ENCODE data around the gene GSTA3. TPM values are rescaled to one million over a fixed set of nuclear protein-coding genes. Genes with fewer than 3 reads are reported as not detected.
"Not testable (repeated sequence)": the region's sequence is repeated elsewhere in the genome, so short reads cannot be mapped to it uniquely, and the experiment has no call there.

Gene GSTA3
- total RNA-seq (2014; rRNA removed; shearing (Covaris generic)) = not detected in 2 replicates

DNA sequence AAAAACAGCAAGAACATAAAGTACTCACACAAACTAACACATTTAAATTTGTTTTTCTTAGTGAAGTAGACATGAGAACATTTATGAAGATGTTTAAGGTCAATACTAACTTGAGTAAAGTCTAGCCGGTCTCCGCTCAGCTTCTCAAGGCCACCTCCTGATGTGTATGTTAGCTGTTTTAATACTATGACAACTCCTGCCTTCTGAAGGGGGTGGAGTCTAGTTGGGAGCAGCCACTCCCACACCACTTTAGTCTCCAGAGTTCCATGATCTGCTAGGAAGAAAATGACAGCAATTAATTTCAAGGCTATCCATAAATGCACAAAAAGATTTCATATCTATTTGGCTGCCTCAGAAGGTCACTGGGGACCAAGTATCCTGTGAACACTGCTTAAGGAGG lies at the start of gene GSTA3:
Gene GSTA3, minus strand, starts transcription at position 168 of the 400 bp plus-strand sequence. CDS start 3,864 bp downstream, outside the sequence.
- in situ Hi-C loops (cut with HindIII; ENCODE audit: low sequenced_read_pairs) = no loop called here
- DNase-seq (ENCODE audit: low spot score) = no peak

- no peak for DNase-seq (ENCODE audit: low spot score)
- in situ Hi-C loops (cut with HindIII; ENCODE audit: low sequenced_read_pairs) = no loop called here
These were observed 49.2 kb upstream of the GSTA3 start for GRCh38 chr6:52958546-52959255.

DNA sequence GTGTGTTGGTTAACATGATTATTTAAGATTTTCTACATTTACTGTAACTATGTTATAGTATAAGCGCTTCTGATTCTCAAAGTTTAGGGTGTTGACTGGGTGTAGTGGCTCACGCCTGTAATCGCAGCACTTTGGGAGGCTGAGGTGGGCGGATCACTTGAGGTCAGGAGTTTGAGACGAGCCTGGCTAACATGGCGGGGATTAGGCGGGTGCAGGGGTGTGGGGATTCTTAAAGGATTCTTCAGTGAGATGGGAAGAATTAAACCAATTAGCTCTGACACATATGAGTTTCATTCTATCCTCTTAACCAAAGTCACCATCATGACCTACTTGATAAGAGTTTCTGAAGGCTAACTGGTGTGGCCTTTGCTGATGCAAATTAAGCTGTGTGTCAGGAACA lies 46.4 kb upstream of the GSTA3 start:
- in situ Hi-C loops (cut with HindIII; ENCODE audit: low sequenced_read_pairs) = no loop called here
- no peak for DNase-seq (ENCODE audit: low spot score)

- in situ Hi-C loops (cut with HindIII; ENCODE audit: low sequenced_read_pairs) = no loop called here
- no peak for DNase-seq (ENCODE audit: low spot score)
These were observed 44.7 kb upstream of the GSTA3 start for GRCh38 chr6:52953911-52954839.

DNA sequence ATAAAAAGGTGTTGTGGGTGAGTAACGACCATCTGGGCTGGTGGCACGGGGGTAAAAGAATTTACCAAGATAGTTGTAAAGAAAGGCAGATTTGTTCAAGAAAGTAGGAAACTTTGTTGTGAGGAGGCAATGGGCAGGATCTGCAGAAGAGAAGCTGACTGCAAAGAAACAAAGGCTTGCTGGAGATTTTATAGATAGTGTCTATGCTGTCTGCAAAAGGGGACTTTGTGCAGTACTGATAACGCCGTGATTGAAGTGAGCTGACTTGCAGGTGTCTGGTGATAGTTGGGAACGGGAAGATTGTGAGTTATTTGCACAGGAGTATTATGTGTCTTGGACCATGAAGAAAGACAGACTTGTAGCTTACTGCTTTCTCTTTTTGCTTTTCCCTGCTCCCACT lies 36.8 kb upstream of the GSTA3 start:
- DNase-seq (ENCODE audit: low spot score) = no peak
- in situ Hi-C loops (cut with HindIII; ENCODE audit: low sequenced_read_pairs) = no loop called here

- in situ Hi-C loops (cut with HindIII; ENCODE audit: low sequenced_read_pairs); DNase-seq (ENCODE audit: low spot score): not testable (repeated sequence)
These were observed 33.3 kb upstream of the GSTA3 start for GRCh38 chr6:52942821-52943220.

- no peak for DNase-seq (ENCODE audit: low spot score)
These were observed 32.7 kb upstream of the GSTA3 start for GRCh38 chr6:52942221-52942620.

DNA sequence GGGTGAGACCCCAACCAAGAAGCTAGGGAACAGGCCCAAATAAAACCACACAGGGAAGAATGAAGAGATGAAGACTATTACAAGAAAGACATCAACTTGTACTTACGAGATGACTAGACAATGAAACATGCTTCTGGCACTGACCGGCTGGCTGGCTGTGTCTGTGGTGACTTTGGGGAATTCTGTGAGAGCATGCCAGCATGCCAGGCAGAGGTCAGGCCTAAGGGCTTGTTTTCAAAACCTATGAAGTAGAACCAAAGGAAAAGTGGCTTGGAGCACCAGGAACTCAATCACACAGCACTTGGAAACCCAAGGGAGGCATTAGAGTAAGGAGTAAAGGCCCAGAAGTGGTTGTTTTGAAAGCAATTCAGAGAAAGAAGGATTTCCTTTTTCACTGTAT lies 28.4 kb upstream of the GSTA3 start:
- DNase-seq (ENCODE audit: low spot score) = no peak
- in situ Hi-C loops (cut with HindIII; ENCODE audit: low sequenced_read_pairs) = no loop called here

More at GRCh38 chr6:52942221-52942620, 32.7 kb upstream of the GSTA3 start:
- in situ Hi-C loops (cut with HindIII; ENCODE audit: low sequenced_read_pairs) = no loop called here

DNA sequence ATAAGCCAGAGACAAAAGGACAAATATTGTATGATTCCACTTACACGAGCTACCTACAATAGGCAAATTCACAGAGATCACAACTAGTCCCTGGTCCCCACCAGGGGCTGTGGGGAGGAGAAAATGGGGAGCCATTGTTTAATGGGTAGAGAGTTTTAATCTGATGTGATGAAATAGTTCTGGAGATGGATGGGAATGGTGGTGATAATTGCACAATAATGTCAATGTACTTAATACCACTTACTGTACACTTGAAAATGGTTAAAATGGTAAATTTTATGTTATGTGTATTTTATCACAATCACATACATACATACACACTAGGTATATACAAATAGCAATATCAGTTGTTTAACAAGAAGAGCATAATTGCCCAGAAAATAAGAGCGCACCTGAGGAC lies 24.3 kb upstream of the GSTA3 start:
- in situ Hi-C loops (cut with HindIII; ENCODE audit: low sequenced_read_pairs) = no loop called here
- DNase-seq (ENCODE audit: low spot score) = no peak

GRCh38 chr6:52931351-52931750 lies 21.9 kb upstream of the GSTA3 start:
- DNase-seq (ENCODE audit: low spot score) = no peak
- in situ Hi-C loops (cut with HindIII; ENCODE audit: low sequenced_read_pairs) = no loop called here

DNA sequence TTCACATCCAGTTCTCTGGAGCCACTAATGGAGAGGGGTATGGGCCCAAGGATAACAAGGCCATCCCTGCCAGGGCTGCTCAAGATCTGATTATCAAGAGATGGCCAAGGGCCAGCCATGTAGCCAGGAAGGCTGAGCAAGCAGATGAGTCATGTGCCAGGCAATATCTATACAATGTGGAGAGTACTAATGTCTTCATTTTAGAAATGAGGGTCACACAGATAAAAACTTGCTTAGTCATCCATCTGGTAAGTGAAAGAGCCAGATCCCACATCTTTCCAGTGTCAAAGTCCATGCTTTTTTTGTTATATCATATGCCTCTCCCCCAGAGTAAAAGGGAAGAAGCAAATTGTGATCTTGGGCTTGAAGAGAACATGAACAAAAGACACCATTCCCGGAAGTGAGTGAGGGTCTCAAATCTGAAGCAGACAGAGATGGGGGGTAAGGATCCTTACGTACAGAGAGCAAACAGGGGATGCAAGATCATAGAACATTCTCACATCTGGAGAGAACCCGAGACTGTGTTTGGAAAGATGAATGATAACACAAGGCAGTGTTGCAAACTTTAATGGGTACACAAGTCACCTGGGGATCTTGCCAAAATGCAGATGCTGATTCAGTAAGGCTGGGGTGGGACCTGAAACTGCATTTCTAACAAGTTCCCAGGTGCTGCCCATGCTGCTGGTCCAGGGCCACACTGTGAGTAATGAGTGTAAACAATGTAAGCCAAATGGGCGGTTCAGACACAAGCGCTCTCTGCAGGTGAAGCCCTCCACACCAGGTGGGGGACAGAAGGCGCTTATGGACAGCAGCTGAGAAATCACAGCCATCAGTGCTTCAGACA lies 20.0 kb upstream of the GSTA3 start:
- in situ Hi-C loops (cut with HindIII; ENCODE audit: low sequenced_read_pairs) = no loop called here
- no peak for DNase-seq (ENCODE audit: low spot score)

- in situ Hi-C loops (cut with HindIII; ENCODE audit: low sequenced_read_pairs) = no loop called here
- DNase-seq (ENCODE audit: low spot score) = no peak
These were observed 18.0 kb upstream of the GSTA3 start for GRCh38 chr6:52927451-52927850.

GRCh38 chr6:52925919-52926792 lies 16.7 kb upstream of the GSTA3 start:
- DNase-seq (ENCODE audit: low spot score) = no peak
- in situ Hi-C loops (cut with HindIII; ENCODE audit: low sequenced_read_pairs) = no loop called here

GRCh38 chr6:52925042-52925441 lies 15.5 kb upstream of the GSTA3 start:
- in situ Hi-C loops (cut with HindIII; ENCODE audit: low sequenced_read_pairs) = no loop called here
- DNase-seq (ENCODE audit: low spot score) = no peak

DNA sequence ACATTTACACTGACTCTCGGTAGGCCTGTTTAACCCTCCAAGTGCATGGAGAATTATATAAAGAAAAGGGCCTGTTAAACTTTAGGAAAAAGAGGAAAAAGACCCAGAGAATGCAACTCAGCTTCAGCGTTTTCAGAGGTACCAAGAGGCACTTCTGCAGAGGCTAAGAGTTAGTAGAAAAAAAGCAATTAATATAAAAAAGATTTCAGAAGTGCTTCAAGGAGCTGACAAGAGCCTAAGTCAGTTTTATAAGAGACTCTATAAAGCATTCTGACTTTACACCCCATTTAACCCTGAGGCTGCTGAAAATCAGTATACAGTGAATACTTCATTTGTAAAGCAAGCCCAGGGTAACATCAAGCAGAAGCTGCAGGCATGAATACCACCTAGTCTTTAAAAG lies 14.2 kb upstream of the GSTA3 start:
- in situ Hi-C loops (cut with HindIII; ENCODE audit: low sequenced_read_pairs); DNase-seq (ENCODE audit: low spot score): not testable (repeated sequence)

- in situ Hi-C loops (cut with HindIII; ENCODE audit: low sequenced_read_pairs) = no loop called here
- DNase-seq (ENCODE audit: low spot score) = no peak
These were observed 12.7 kb upstream of the GSTA3 start for GRCh38 chr6:52922161-52922560.

DNA sequence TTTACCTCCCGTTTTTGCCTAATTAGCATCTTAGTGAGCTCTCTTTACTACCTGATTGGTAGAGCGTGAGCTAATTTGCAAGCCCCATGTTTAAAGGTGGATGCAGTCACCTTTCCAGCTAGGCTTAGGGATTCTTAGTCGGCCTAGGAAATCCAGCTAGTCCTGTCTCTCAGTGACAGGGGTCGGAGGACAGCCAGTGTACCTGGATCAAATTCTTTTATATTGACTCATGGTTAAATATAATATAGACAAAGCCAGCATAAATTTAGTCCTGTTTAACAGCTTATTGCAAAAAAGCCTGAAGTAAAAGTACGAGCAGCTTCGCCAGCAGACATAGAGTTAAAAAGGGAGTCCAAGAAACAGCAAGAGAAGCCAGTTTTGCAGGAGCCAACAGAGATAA lies 12.2 kb upstream of the GSTA3 start:
- in situ Hi-C loops (cut with HindIII; ENCODE audit: low sequenced_read_pairs) = no loop called here
- DNase-seq (ENCODE audit: low spot score) = no peak

GRCh38 chr6:52919511-52919910 lies 10.0 kb upstream of the GSTA3 start:
- in situ Hi-C loops (cut with HindIII; ENCODE audit: low sequenced_read_pairs); DNase-seq (ENCODE audit: low spot score): not testable (repeated sequence)
